HG02571 (cell line): Measurements from ENCODE around the gene GNB4.

Source experiments
- ATAC-seq: cut with Tn5 transposase; IDR thresholded peaks from one replicate; pipeline ENCODE4 v1.9.1; 2021; ENCODE audit warnings: mild to moderate bottlenecking, moderate library complexity; ENCODE audit not compliant: unreplicated experiment

GNB4 gene

GRCh38 chr3:179438841-179439240 lies 12.4 kb downstream of the GNB4 start:
- peak; percentile 75 for ATAC-seq

GRCh38 chr3:179436517-179436916 lies 14.8 kb downstream of the GNB4 start:
- ATAC-seq = no peak

- ATAC-seq = no peak
Observed at GRCh38 chr3:179432451-179432850, 18.8 kb downstream of the GNB4 start.

GRCh38 chr3:179432021-179432420 lies 19.2 kb downstream of the GNB4 start:
- ATAC-seq = peak; percentile 67

GRCh38 chr3:179430277-179430870 lies 20.9 kb downstream of the GNB4 start:
- ATAC-seq = no peak

GRCh38 chr3:179428876-179429548 lies 22.3 kb downstream of the GNB4 start:
- ATAC-seq = no peak

GRCh38 chr3:179425075-179425474 lies 26.2 kb downstream of the GNB4 start:
- no peak for ATAC-seq

- ATAC-seq = no peak
Observed at GRCh38 chr3:179421500-179421899, 29.8 kb downstream of the GNB4 start.

- ATAC-seq = no peak
Observed at GRCh38 chr3:179418610-179419009, 32.7 kb downstream of the GNB4 start.

GRCh38 chr3:179416681-179417080 lies 34.6 kb downstream of the GNB4 start:
- ATAC-seq = no peak

GRCh38 chr3:179415377-179415776 lies 35.9 kb downstream of the GNB4 start:
- ATAC-seq = no peak

- ATAC-seq = no peak
Observed at GRCh38 chr3:179414804-179415203, 36.5 kb downstream of the GNB4 start.

GRCh38 chr3:179410999-179411398 lies 40.3 kb downstream of the GNB4 start:
- ATAC-seq = no peak

- no peak for ATAC-seq
Observed at GRCh38 chr3:179410331-179410730, 40.9 kb downstream of the GNB4 start.

- no peak for ATAC-seq
Observed at GRCh38 chr3:179404307-179404706, 47.0 kb downstream of the GNB4 start.

- no peak for ATAC-seq
Observed at GRCh38 chr3:179402963-179403362, 48.3 kb downstream of the GNB4 start.

- no peak for ATAC-seq
Observed at GRCh38 chr3:179401561-179401960, 49.7 kb downstream of the GNB4 start.

- no peak for ATAC-seq
Observed at GRCh38 chr3:179398574-179399231, 52.6 kb downstream of the GNB4 start.

GRCh38 chr3:179391906-179392305 lies 59.4 kb downstream of the GNB4 start:
- no peak for ATAC-seq

- ATAC-seq = no peak
Observed at GRCh38 chr3:179376474-179376873, 74.8 kb downstream of the GNB4 start.

- no peak for ATAC-seq
Observed at GRCh38 chr3:179375091-179375999, 75.9 kb downstream of the GNB4 start.
